SU-DHL-6 (cell line): Measurements from ENCODE around the gene ADCY6.

Source experiments
- CTCF ChIP-seq: fragments of 200-600 bp; sonication (generic); IDR thresholded peaks from one replicate; pipeline ENCODE4 v1.5.1; 2017; ENCODE audit warnings: antibody characterized with exemption, mild to moderate bottlenecking, low read length, moderate library complexity; ENCODE audit not compliant: insufficient read depth, poor library complexity, severe bottlenecking
- EZH2phosphoT487 ChIP-seq: fragments of 200-600 bp; sonication (generic), shearing (Covaris generic); conservative IDR thresholded peaks from 2 replicates; pipeline ENCODE4 v1.6.1; 2018; ENCODE audit warnings: mild to moderate bottlenecking, antibody characterized with exemption, low read length, moderate library complexity, mixed read lengths

- TF ChIP-seq CTCF (no peak), EZH2phosphoT487 (no peak)
These were observed 12.8 kb downstream of the ADCY6 start for GRCh38 chr12:48775991-48776649.
